Upper lobe of left lung (tissue), 6 donors: ENCODE measurements around the gene CNTNAP5. TPM values are rescaled to one million over a fixed set of nuclear protein-coding genes. Genes with fewer than 3 reads are reported as not detected.

Source experiments
- ATAC-seq, 2 donors: fragments of 200-7000 bp; cut with Tn5 transposase; one replicate each; pipeline ENCODE4 v1.9.1; 2022; ENCODE audit warnings: mild to moderate bottlenecking in 2 of 2, moderate library complexity in 2 of 2; ENCODE audit not compliant: low FRiP score in 2 of 2
- DNase-seq, 2 donors: peaks; one replicate each; pipeline ENCODE4 v3.0.0-alpha.2; 2019 to 2020
- H3K27ac ChIP-seq, 4 donors: fragments of 200-600 bp; sonication (generic); one replicate each; pipeline ENCODE4 v1.5.1; 2016 to 2019
- H3K27me3 ChIP-seq, 4 donors: fragments of 200-600 bp; sonication (generic); one replicate each; pipeline ENCODE4 v1.5.1; 2017 to 2019
- H3K36me3 ChIP-seq, 4 donors: fragments of 200-600 bp; sonication (generic); one replicate each; pipeline ENCODE4 v1.5.1; 2016 to 2019
- H3K4me1 ChIP-seq, 4 donors: fragments of 200-600 bp; sonication (generic); one replicate each; pipeline ENCODE4 v1.5.1; 2018 to 2019
- H3K4me3 ChIP-seq, 4 donors: fragments of 200-600 bp; sonication (generic); one replicate each; pipeline ENCODE4 v1.5.1; 2017 to 2019; ENCODE audit warnings: mild to moderate bottlenecking in 2 of 4, moderate library complexity in 1 of 4
- H3K9me3 ChIP-seq, 4 donors: fragments of 200-600 bp; sonication (generic); one replicate each; pipeline ENCODE4 v1.5.1; 2018 to 2019
- CTCF ChIP-seq, 6 experiments: fragments of 450-650 bp in 4 of 6; fragments of 200-600 bp in 2 of 6; sonication (generic) in 2 of 6; IDR thresholded peaks; one replicate each; pipeline ENCODE4 v1.5.1; 2016 to 2019; ENCODE audit warnings: antibody characterized with exemption in 6 of 6
- EP300 ChIP-seq, 4 donors: sonication (generic); formaldehyde crosslinking; IDR thresholded peaks; one replicate each; pipeline ENCODE4 v1.5.1; 2017; ENCODE audit warnings: antibody characterized with exemption in 4 of 4, control low read depth in 2 of 4
- POLR2A ChIP-seq, 4 donors: fragments of 450-650 bp; IDR thresholded peaks; one replicate each; pipeline ENCODE4 v1.5.1; 2016 to 2017; ENCODE audit warnings: antibody characterized with exemption in 4 of 4, mild to moderate bottlenecking in 2 of 4
- POLR2AphosphoS5 ChIP-seq, 2 donors: sonication (generic); formaldehyde crosslinking; IDR thresholded peaks; one replicate each; pipeline ENCODE4 v1.5.1; 2017; ENCODE audit warnings: antibody characterized with exemption in 2 of 2
- WGBS, 2 donors: methylation state at CpG; one replicate each; pipeline ENCODE4 v1.1.5; 2017 to 2018; 5-methylcytosine and 5-hydroxymethylcytosine counted together
- total RNA-seq, 6 donors: library from RNA; depleted of rRNA in 4 of 6; stranded (reverse); fragments of >200 nt in 4 of 6; gene quantifications; one replicate each; pipeline versions ENCODE4 v1.1.0 to v1.2.1, GENCODE V29; 2016 to 2021
- donor health status: DM: no; HTN: no; CAD: no; lungs with moderate emphysema.
- donor health status: DM: no; HTN: yes; CAD: no; lungs with severe emphysema.

Gene CNTNAP5
- total RNA-seq, 6 donors from 2014 or later: not detected

GRCh38 chr2:124560592-124561112 lies 535.6 kb downstream of the CNTNAP5 start:
- Histone ChIP-seq H3K4me3 (no peak overlapping the region), H3K9me3 (no peaks in the 10 kb centered on the region), H3K27ac (no peak overlapping the region), H3K4me1 (no peaks in the 10 kb centered on the region), H3K36me3 (no peaks in the 10 kb centered on the region), H3K27me3 (no peaks in the 10 kb centered on the region)
- 59 to 68% methylated on average over 4 of the region's 4 CpGs for WGBS, 2 donors
- DNase-seq (no peak), ATAC-seq (no peak)
- TF ChIP-seq CTCF (IDR thresholded peaks at IDR 0.05): no peak
- TF ChIP-seq POLR2AphosphoS5 (IDR thresholded peaks at IDR 0.05): no peak
- no peak for TF ChIP-seq EP300 (IDR thresholded peaks at IDR 0.05)
- TF ChIP-seq POLR2A (IDR thresholded peaks at IDR 0.05): no peak

GRCh38 chr2:124561486-124561885 lies 536.4 kb downstream of the CNTNAP5 start:
- Histone ChIP-seq H3K4me1 (peaks cover 0 to 2% (median 0%) of the 10 kb centered on the region in 4 donors), H3K27me3 (no peaks in the 10 kb centered on the region), H3K27ac (no peak overlapping the region), H3K9me3 (no peaks in the 10 kb centered on the region), H3K36me3 (no peaks in the 10 kb centered on the region), H3K4me3 (no peak overlapping the region)
- no peak for DNase-seq
- WGBS, 2 donors: 78 to 82% methylated on average over 2 of the region's 2 CpGs
- ATAC-seq: no peak
- TF ChIP-seq EP300 (IDR thresholded peaks at IDR 0.05): no peak
- no peak for TF ChIP-seq POLR2AphosphoS5 (IDR thresholded peaks at IDR 0.05)
- no peak for TF ChIP-seq POLR2A (IDR thresholded peaks at IDR 0.05)
- no peak for TF ChIP-seq CTCF (IDR thresholded peaks at IDR 0.05)

- TF ChIP-seq CTCF (IDR thresholded peaks at IDR 0.05): no peak
- TF ChIP-seq POLR2AphosphoS5 (IDR thresholded peaks at IDR 0.05): no peak
- TF ChIP-seq POLR2A (IDR thresholded peaks at IDR 0.05): no peak
- TF ChIP-seq EP300 (IDR thresholded peaks at IDR 0.05): no peak
- Histone ChIP-seq H3K27ac (no peak overlapping the region), H3K9me3 (no peaks in the 10 kb centered on the region), H3K36me3 (no peaks in the 10 kb centered on the region), H3K27me3 (no peaks in the 10 kb centered on the region), H3K4me3 (no peak overlapping the region), H3K4me1 (peaks cover 0 to 2% (median 0%) of the 10 kb centered on the region in 4 donors)
- ATAC-seq (no peak), DNase-seq (no peak)
Observed at GRCh38 chr2:124563426-124563825, 538.3 kb downstream of the CNTNAP5 start.

- DNase-seq: peak in 1 of 2 donors; percentile 62
- Histone ChIP-seq H3K27ac (no peak overlapping the region), H3K27me3 (no peaks in the 10 kb centered on the region), H3K4me3 (no peak overlapping the region), H3K36me3 (no peaks in the 10 kb centered on the region), H3K4me1 (peaks cover 0 to 2% (median 0%) of the 10 kb centered on the region in 4 donors), H3K9me3 (no peaks in the 10 kb centered on the region)
- TF ChIP-seq EP300 (IDR thresholded peaks at IDR 0.05) (no peak), POLR2AphosphoS5 (IDR thresholded peaks at IDR 0.05) (no peak)
- peak in 1 of 2 donors; percentile 40 for ATAC-seq
Observed at GRCh38 chr2:124566518-124566970, 541.5 kb downstream of the CNTNAP5 start.

- DNase-seq: no peak
- TF ChIP-seq CTCF (IDR thresholded peaks at IDR 0.05) (no peak), EP300 (IDR thresholded peaks at IDR 0.05) (no peak), POLR2AphosphoS5 (IDR thresholded peaks at IDR 0.05) (no peak), POLR2A (IDR thresholded peaks at IDR 0.05) (no peak)
Observed at GRCh38 chr2:124570872-124571271, 545.8 kb downstream of the CNTNAP5 start.

More at GRCh38 chr2:124570872-124571271, 545.8 kb downstream of the CNTNAP5 start:
- Histone ChIP-seq H3K36me3 (no peaks in the 10 kb centered on the region), H3K4me1 (peaks cover 0 to 8% (median 0%) of the 10 kb centered on the region in 4 donors), H3K4me3 (no peak overlapping the region), H3K9me3 (no peaks in the 10 kb centered on the region), H3K27ac (no peak overlapping the region), H3K27me3 (no peaks in the 10 kb centered on the region)
- no peak for ATAC-seq
